ENCODE results near the gene MYBPC2.

DNA sequence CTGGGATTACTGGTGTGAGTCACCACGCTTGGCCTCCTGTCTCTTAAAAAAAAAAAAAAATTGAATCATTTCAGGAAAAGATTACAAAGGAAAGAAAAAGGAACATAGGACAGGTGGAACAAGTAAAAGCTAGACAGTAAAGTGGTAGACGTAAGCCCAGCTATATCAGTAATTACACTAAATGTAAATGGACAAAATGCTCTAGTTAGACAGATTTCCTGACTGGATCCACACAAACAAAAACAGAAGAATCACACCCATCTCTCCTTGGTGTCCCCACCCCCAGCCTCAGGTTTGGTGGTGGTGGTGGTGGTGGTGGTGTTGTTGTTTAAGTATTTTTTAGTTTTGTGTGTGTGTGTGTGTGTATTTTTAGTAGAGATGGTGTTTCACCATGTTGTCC lies 20.3 kb upstream of the MYBPC2 start:
- TF ChIP-seq KLF10 (CRISPR knock-in tag; IDR thresholded peaks at IDR 0.05): no peak
- no peak for TF ChIP-seq ZNF274 (IDR thresholded peaks at IDR 0.05; ENCODE audit: borderline replicate concordance, low read depth, low read length)
- TF ChIP-seq MAX (CRISPR knock-in tag; IDR thresholded peaks at IDR 0.05): no peak
- TF ChIP-seq ZHX1 (conservative IDR thresholded peaks at IDR 0.05; ENCODE audit: low read length): no peak
- no peak for TF ChIP-seq TRIM24 (IDR thresholded peaks at IDR 0.05)
- no peak for TF ChIP-seq CEBPG (CRISPR knock-in tag; IDR thresholded peaks at IDR 0.05)
- TF ChIP-seq CEBPG (tag; conservative IDR thresholded peaks at IDR 0.05 in 1 of 2, IDR thresholded peaks at IDR 0.05 in 1 of 2): no peak
- TF ChIP-seq, protein P1, sequence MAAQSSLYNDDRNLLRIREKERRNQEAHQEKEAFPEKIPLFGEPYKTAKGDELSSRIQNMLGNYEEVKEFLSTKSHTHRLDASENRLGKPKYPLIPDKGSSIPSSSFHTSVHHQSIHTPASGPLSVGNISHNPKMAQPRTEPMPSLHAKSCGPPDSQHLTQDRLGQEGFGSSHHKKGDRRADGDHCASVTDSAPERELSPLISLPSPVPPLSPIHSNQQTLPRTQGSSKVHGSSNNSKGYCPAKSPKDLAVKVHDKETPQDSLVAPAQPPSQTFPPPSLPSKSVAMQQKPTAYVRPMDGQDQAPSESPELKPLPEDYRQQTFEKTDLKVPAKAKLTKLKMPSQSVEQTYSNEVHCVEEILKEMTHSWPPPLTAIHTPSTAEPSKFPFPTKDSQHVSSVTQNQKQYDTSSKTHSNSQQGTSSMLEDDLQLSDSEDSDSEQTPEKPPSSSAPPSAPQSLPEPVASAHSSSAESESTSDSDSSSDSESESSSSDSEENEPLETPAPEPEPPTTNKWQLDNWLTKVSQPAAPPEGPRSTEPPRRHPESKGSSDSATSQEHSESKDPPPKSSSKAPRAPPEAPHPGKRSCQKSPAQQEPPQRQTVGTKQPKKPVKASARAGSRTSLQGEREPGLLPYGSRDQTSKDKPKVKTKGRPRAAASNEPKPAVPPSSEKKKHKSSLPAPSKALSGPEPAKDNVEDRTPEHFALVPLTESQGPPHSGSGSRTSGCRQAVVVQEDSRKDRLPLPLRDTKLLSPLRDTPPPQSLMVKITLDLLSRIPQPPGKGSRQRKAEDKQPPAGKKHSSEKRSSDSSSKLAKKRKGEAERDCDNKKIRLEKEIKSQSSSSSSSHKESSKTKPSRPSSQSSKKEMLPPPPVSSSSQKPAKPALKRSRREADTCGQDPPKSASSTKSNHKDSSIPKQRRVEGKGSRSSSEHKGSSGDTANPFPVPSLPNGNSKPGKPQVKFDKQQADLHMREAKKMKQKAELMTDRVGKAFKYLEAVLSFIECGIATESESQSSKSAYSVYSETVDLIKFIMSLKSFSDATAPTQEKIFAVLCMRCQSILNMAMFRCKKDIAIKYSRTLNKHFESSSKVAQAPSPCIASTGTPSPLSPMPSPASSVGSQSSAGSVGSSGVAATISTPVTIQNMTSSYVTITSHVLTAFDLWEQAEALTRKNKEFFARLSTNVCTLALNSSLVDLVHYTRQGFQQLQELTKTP (IDR thresholded peaks at IDR 0.05; ENCODE audit: low read depth in 1 of 2, partially characterized antibody in 2 of 2): no peak
- TF ChIP-seq CREM (IDR thresholded peaks at IDR 0.05; ENCODE audit: low read depth): no peak
- TF ChIP-seq RB1 (IDR thresholded peaks at IDR 0.05; ENCODE audit: low read depth): no peak

Measured in K562 (cell line).